SH-SY5Y (cell line): ENCODE results near the gene ADSS2.

Source experiments
- GATA2 ChIP-seq: IDR thresholded peaks from 2 replicates; pipeline ENCODE4 v1.6.1; 2011; ENCODE audit warnings: mild to moderate bottlenecking, low read depth, low read length
- GATA3 ChIP-seq: IDR thresholded peaks from 2 replicates; pipeline ENCODE4 v1.6.1; 2011; ENCODE audit warnings: low read depth, mild to moderate bottlenecking, low read length, moderate library complexity

- no peak for TF ChIP-seq GATA2
- no peak for TF ChIP-seq GATA3
These were observed 38.0 kb downstream of the ADSS2 start for GRCh38 chr1:244413736-244414135.
